ENCODE results near the gene S100A7A. TPM values are rescaled to one million over a fixed set of nuclear protein-coding genes. Genes with fewer than 3 reads are reported as not detected.

S100A7A gene
- total RNA-seq, 1 experiment from 2014 or later: not detected

- DNase-seq (ENCODE audit: low read depth, low spot score): no peak
- Histone ChIP-seq H3K27ac (ENCODE audit: low read length) (no peak overlapping the region), H3K4me3 (ENCODE audit: low read depth in 2 of 2, low read length in 2 of 2) (no peak overlapping the region), H3K27me3 (ENCODE audit: control insufficient read depth, insufficient read depth, low read length) (peaks cover 4% of the 10 kb centered on the region; the same call in 1 of the 2 replicates), H3K4me1 (ENCODE audit: control insufficient read depth, insufficient read depth, low read length) (no peaks in the 10 kb centered on the region), H3K9me3 (ENCODE audit: control insufficient read depth, insufficient read depth, low read depth, low read length) (no peaks in the 10 kb centered on the region), H3K36me3 (ENCODE audit: control insufficient read depth, insufficient read depth, low read length) (no peaks in the 10 kb centered on the region)
- no peak for ATAC-seq
- TF ChIP-seq SIN3A (IDR thresholded peaks at IDR 0.05; ENCODE audit: borderline replicate concordance, insufficient read depth, low read depth, low read length) (no peak), TCF7L2 (IDR thresholded peaks at IDR 0.05; ENCODE audit: low read depth, low read length) (no peak), REST (IDR thresholded peaks at IDR 0.05; ENCODE audit: insufficient read depth in 1 of 2, low read depth in 2 of 2, low read length in 1 of 2) (no peak), POLR2AphosphoS5 (IDR thresholded peaks at IDR 0.05; ENCODE audit: low read depth, low read length) (no peak), CTCF (IDR thresholded peaks at IDR 0.05) (no peak)
- no TSS peak for BruUV-seq (replicated peaks)
- intact Hi-C loops (cut with micrococcal nuclease; ENCODE audit: unreplicated experiment): no loop called here
- in situ Hi-C loops (cut with HindIII; ENCODE audit: low pct_unique_long_range_greater_than_20kb, low sequenced_read_pairs): loop anchor here (25.0 kb wide), 1 partner anchor 242 kb away; the partner anchor contains the start of genes S100A14 and S100A16
- CTCF ChIA-PET: no interaction called here
- POLR2A ChIA-PET: no interaction called here
Measured at GRCh38 chr1:153370146-153370545, 46.2 kb upstream of the S100A7A start.

- DNase-seq (ENCODE audit: low read depth, low spot score): no peak
- POLR2A ChIA-PET: no interaction called here
- H3K27ac ChIP-seq (ENCODE audit: low read length): no peak overlapping the region
- intact Hi-C loops (cut with micrococcal nuclease; ENCODE audit: unreplicated experiment) (no loop called here), in situ Hi-C loops (cut with HindIII; ENCODE audit: low pct_unique_long_range_greater_than_20kb, low sequenced_read_pairs) (loop anchor here (25.0 kb wide), 1 partner anchor 241 kb away; the partner anchor contains the start of genes S100A14 and S100A16)
- H3K4me3 ChIP-seq (ENCODE audit: low read depth in 2 of 2, low read length in 2 of 2): no peak overlapping the region
- H3K9me3 ChIP-seq (ENCODE audit: control insufficient read depth, insufficient read depth, low read depth, low read length): no peaks in the 10 kb centered on the region
- no peaks in the 10 kb centered on the region for H3K4me1 ChIP-seq (ENCODE audit: control insufficient read depth, insufficient read depth, low read length)
- TF ChIP-seq POLR2AphosphoS5 (IDR thresholded peaks at IDR 0.05; ENCODE audit: low read depth, low read length) (no peak), TCF7L2 (IDR thresholded peaks at IDR 0.05; ENCODE audit: low read depth, low read length) (no peak), SIN3A (IDR thresholded peaks at IDR 0.05; ENCODE audit: borderline replicate concordance, insufficient read depth, low read depth, low read length) (no peak), REST (IDR thresholded peaks at IDR 0.05; ENCODE audit: insufficient read depth in 1 of 2, low read depth in 2 of 2, low read length in 1 of 2) (no peak), CTCF (IDR thresholded peaks at IDR 0.05) (no peak)
- CTCF ChIA-PET: no interaction called here
- H3K36me3 ChIP-seq (ENCODE audit: control insufficient read depth, insufficient read depth, low read length): no peaks in the 10 kb centered on the region
- H3K27me3 ChIP-seq (ENCODE audit: control insufficient read depth, insufficient read depth, low read length): peaks cover 6% of the 10 kb centered on the region; the same call in 1 of the 2 replicates
- ATAC-seq: no peak
- no TSS peak for BruUV-seq (replicated peaks)
Measured at GRCh38 chr1:153371231-153371630, 45.1 kb upstream of the S100A7A start.

Data from Panc1 (cell line).